Prostate gland (tissue), 2 donors: ENCODE measurements around the gene DKK3.

Experiments used
- CTCF ChIP-seq, 4 experiments: fragments of 200-600 bp in 2 of 4; fragments of 450-650 bp in 2 of 4; sonication (generic) in 2 of 4; IDR thresholded peaks; 1 replicate in 3 of 4; 2 replicates in 1 of 4; pipeline ENCODE4 v1.5.1; 2016 to 2019; ENCODE audit warnings: antibody characterized with exemption in 4 of 4, mild to moderate bottlenecking in 2 of 4, moderate library complexity in 2 of 4
- POLR2A ChIP-seq: fragments of 450-650 bp; IDR thresholded peaks from one replicate; pipeline ENCODE4 v1.6.1; 2016; ENCODE audit warnings: antibody characterized with exemption, mild to moderate bottlenecking

- TF ChIP-seq CTCF (IDR thresholded peaks at IDR 0.05) (no peak), POLR2A (no peak)
Observed at GRCh38 chr11:11996321-11997048, 11.9 kb downstream of the DKK3 start.
